NT2/D1 (cell line): ENCODE measurements around the gene CPB2.

Experiments
- DNase-seq: peaks from one replicate; pipeline ENCODE4 v3.0.0-alpha.2; 2011; ENCODE audit warnings: low read depth, low spot score
- H3K27me3 ChIP-seq: 2 replicates; pipeline ENCODE4 v1.6.0; 2011; ENCODE audit warnings: mild to moderate bottlenecking; ENCODE audit not compliant: insufficient read length, insufficient read depth
- H3K36me3 ChIP-seq: 2 replicates; pipeline ENCODE4 v1.6.1; 2011; ENCODE audit warnings: mild to moderate bottlenecking, low read length, mixed read lengths; ENCODE audit not compliant: insufficient read depth, insufficient read length
- H3K4me1 ChIP-seq: 2 replicates; pipeline ENCODE4 v1.5.1; 2011; ENCODE audit not compliant: insufficient read depth, insufficient read length
- H3K4me3 ChIP-seq: 2 replicates; pipeline ENCODE4 v1.5.1; 2011; ENCODE audit warnings: low read depth; ENCODE audit not compliant: insufficient read length
- H3K9ac ChIP-seq: 2 replicates; pipeline ENCODE4 v1.6.0; 2011; ENCODE audit warnings: low read depth; ENCODE audit not compliant: insufficient read length
- H3K9me3 ChIP-seq: 2 replicates; pipeline ENCODE4 v1.5.1; 2011; ENCODE audit warnings: mild to moderate bottlenecking, low read length; ENCODE audit not compliant: insufficient read depth
- SUZ12 ChIP-seq: IDR thresholded peaks from 2 replicates; pipeline ENCODE4 v1.6.1; 2011; ENCODE audit not compliant: insufficient read length, insufficient read depth; ENCODE audit errors: extremely low read depth
- YY1 ChIP-seq: IDR thresholded peaks from 2 replicates; pipeline ENCODE4 v1.6.1; 2011; ENCODE audit not compliant: insufficient read length, insufficient read depth
- ZNF274 ChIP-seq: IDR thresholded peaks from 2 replicates; pipeline ENCODE4 v1.6.1; 2011; ENCODE audit warnings: mild to moderate bottlenecking, low read depth, low read length

CPB2 gene

GRCh38 chr13:46043647-46044046 lies 61.2 kb downstream of the CPB2 start:
- TF ChIP-seq ZNF274 (no peak), SUZ12 (no peak), YY1 (no peak)
- no peaks in the 10 kb centered on the region for H3K27me3 ChIP-seq
- H3K4me1 ChIP-seq: no peaks in the 10 kb centered on the region
- H3K9ac ChIP-seq: no peak overlapping the region
- no peak overlapping the region for H3K4me3 ChIP-seq
- peaks cover 22% of the 10 kb centered on the region for H3K36me3 ChIP-seq
- DNase-seq: no peak
- H3K9me3 ChIP-seq: no peaks in the 10 kb centered on the region

GRCh38 chr13:46041419-46041839 lies 63.4 kb downstream of the CPB2 start:
- no peak for DNase-seq
- no peaks in the 10 kb centered on the region for H3K27me3 ChIP-seq
- no peaks in the 10 kb centered on the region for H3K4me1 ChIP-seq
- TF ChIP-seq ZNF274 (no peak), SUZ12 (no peak), YY1 (no peak)
- no peaks in the 10 kb centered on the region for H3K9me3 ChIP-seq
- no peak overlapping the region for H3K9ac ChIP-seq
- H3K36me3 ChIP-seq: peaks cover 31% of the 10 kb centered on the region
- H3K4me3 ChIP-seq: no peak overlapping the region

- TF ChIP-seq SUZ12 (no peak), ZNF274 (no peak), YY1 (no peak)
- Histone ChIP-seq H3K9ac (no peak overlapping the region), H3K4me1 (no peaks in the 10 kb centered on the region), H3K4me3 (no peak overlapping the region), H3K27me3 (no peaks in the 10 kb centered on the region), H3K9me3 (no peaks in the 10 kb centered on the region), H3K36me3 (peaks cover 31% of the 10 kb centered on the region)
- no peak for DNase-seq
These were observed 64.1 kb downstream of the CPB2 start for GRCh38 chr13:46040763-46041162.

- DNase-seq: no peak
- TF ChIP-seq ZNF274 (no peak), SUZ12 (no peak), YY1 (no peak)
- Histone ChIP-seq H3K36me3 (peaks cover 30% of the 10 kb centered on the region), H3K9ac (no peak overlapping the region), H3K27me3 (no peaks in the 10 kb centered on the region), H3K9me3 (no peaks in the 10 kb centered on the region), H3K4me1 (no peaks in the 10 kb centered on the region), H3K4me3 (no peak overlapping the region)
These were observed 65.2 kb downstream of the CPB2 start for GRCh38 chr13:46039411-46040182.

GRCh38 chr13:46038296-46038695 lies 66.5 kb downstream of the CPB2 start:
- TF ChIP-seq SUZ12 (no peak), ZNF274 (no peak), YY1 (no peak)
- no peaks in the 10 kb centered on the region for H3K4me1 ChIP-seq
- DNase-seq: no peak

GRCh38 chr13:46035066-46035465 lies 69.8 kb downstream of the CPB2 start:
- H3K27me3 ChIP-seq: no peaks in the 10 kb centered on the region
- DNase-seq: no peak
- no peaks in the 10 kb centered on the region for H3K9me3 ChIP-seq
- H3K4me3 ChIP-seq: no peak overlapping the region
- peaks cover 16% of the 10 kb centered on the region for H3K36me3 ChIP-seq
- H3K4me1 ChIP-seq: no peaks in the 10 kb centered on the region
- no peak overlapping the region for H3K9ac ChIP-seq
- TF ChIP-seq YY1: no peak

More at GRCh38 chr13:46038296-46038695, 66.5 kb downstream of the CPB2 start:
- H3K36me3 ChIP-seq: peaks cover 30% of the 10 kb centered on the region
- H3K4me3 ChIP-seq: no peak overlapping the region
- no peaks in the 10 kb centered on the region for H3K27me3 ChIP-seq
- H3K9ac ChIP-seq: no peak overlapping the region
- H3K9me3 ChIP-seq: no peaks in the 10 kb centered on the region

GRCh38 chr13:46032341-46032740 lies 72.5 kb downstream of the CPB2 start:
- no peak for DNase-seq
- no peaks in the 10 kb centered on the region for H3K4me1 ChIP-seq
- H3K27me3 ChIP-seq: no peaks in the 10 kb centered on the region
- H3K4me3 ChIP-seq: no peak overlapping the region
- H3K36me3 ChIP-seq: peaks cover 4% of the 10 kb centered on the region
- TF ChIP-seq YY1 (no peak), SUZ12 (no peak), ZNF274 (no peak)
- no peaks in the 10 kb centered on the region for H3K9me3 ChIP-seq
- H3K9ac ChIP-seq: no peak overlapping the region
